Activated CD8-positive, alpha-beta T cell treated with anti-CD3 and anti-CD28 coated beads, Interleukin-2, amount 10 ng/mL, durations not matched to agents 7 days and 5 days (primary cell): ENCODE data around the gene COL21A1. TPM values are rescaled to one million over a fixed set of nuclear protein-coding genes. Genes with fewer than 3 reads are reported as not detected.

Experiments
- ATAC-seq: fragments of 150-1000 bp; cut with Tn5 transposase; one replicate; pipeline ENCODE4 v1.10.0; 2021; ENCODE audit warnings: moderate library complexity
- CTCF ChIA-PET: fragments of 350-600 bp; sonication (Branson Sonifier 250); formaldehyde crosslinking; loops from one replicate; lab custom pipeline; 2021; ENCODE audit warnings: antibody characterized with exemption; lab: Charles Lee
- POLR2A ChIA-PET: fragments of 350-600 bp; sonication (Branson Sonifier 250); formaldehyde crosslinking; loops from one replicate; lab custom pipeline; 2021; ENCODE audit warnings: antibody characterized with exemption; lab: Charles Lee
- DNase-seq: peaks from one replicate; pipeline ENCODE4 v3.0.0-alpha.2; 2020
- H3K27ac Mint-ChIP-seq: one replicate; pipeline ENCODE4 v1.8.0; 2021; ENCODE audit warnings: mild to moderate bottlenecking, mixed read lengths
- H3K27me3 Mint-ChIP-seq: one replicate; pipeline ENCODE4 v1.8.0; 2021; ENCODE audit warnings: low read depth, mixed read lengths
- H3K36me3 Mint-ChIP-seq: one replicate; pipeline ENCODE4 v1.8.0; 2021; ENCODE audit warnings: low read depth, mixed read lengths
- H3K4me1 Mint-ChIP-seq: one replicate; pipeline ENCODE4 v1.8.0; 2021; ENCODE audit warnings: low read depth, mixed read lengths
- H3K4me3 Mint-ChIP-seq: one replicate; pipeline ENCODE4 v1.8.0; 2021; ENCODE audit warnings: mild to moderate bottlenecking, mixed read lengths
- H3K9me3 Mint-ChIP-seq: one replicate; pipeline ENCODE4 v1.8.0; 2022; ENCODE audit warnings: mixed read lengths; ENCODE audit not compliant: insufficient read depth
- total RNA-seq, 2 experiments: library from RNA; stranded (reverse); gene quantifications; one replicate each; pipeline ENCODE4 v1.2.3, GENCODE V29; 2021

COL21A1 gene
- total RNA-seq, 2 experiments from 2014 or later, result not detected

GRCh38 chr6:56162081-56162480, 85.3 kb downstream of the COL21A1 start:
- CTCF ChIA-PET, result no interaction called here
- POLR2A ChIA-PET, result no interaction called here
- Mint-ChIP-seq H3K27ac (no peak overlapping the region), H3K36me3 (no peaks in the 10 kb centered on the region), H3K27me3 (no peaks in the 10 kb centered on the region), H3K4me3 (no peak overlapping the region), H3K4me1 (no peaks in the 10 kb centered on the region), H3K9me3 (no peaks in the 10 kb centered on the region)
- ATAC-seq (no peak), DNase-seq (no peak)

DNA sequence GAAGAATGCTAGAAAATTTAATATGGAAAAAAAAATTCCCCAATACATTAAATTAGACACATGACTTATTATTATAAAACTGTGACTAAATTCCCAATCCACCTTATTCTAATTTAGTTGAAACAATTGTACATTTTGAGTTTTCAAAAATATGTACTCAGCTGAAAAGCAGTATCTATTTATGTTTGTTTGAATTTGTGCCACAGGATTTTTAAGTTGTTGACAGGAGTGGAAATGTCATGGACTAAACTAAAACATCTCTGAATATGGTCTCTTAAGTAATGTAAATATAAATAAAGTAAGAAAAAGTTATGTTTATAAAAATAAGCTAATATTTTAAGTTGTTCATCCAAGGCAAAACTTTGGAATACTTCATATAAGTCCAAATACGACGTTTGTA, 86.9 kb downstream of the COL21A1 start:
- Mint-ChIP-seq H3K36me3 (no peaks in the 10 kb centered on the region), H3K27me3 (no peaks in the 10 kb centered on the region), H3K9me3 (no peaks in the 10 kb centered on the region), H3K27ac (no peak overlapping the region), H3K4me1 (no peaks in the 10 kb centered on the region), H3K4me3 (no peak overlapping the region)
- ATAC-seq (no peak), DNase-seq (no peak)
- CTCF ChIA-PET, result no interaction called here
- POLR2A ChIA-PET, result no interaction called here

- Mint-ChIP-seq H3K27ac (no peak overlapping the region), H3K4me3 (no peak overlapping the region), H3K9me3 (no peaks in the 10 kb centered on the region), H3K27me3 (no peaks in the 10 kb centered on the region), H3K4me1 (no peaks in the 10 kb centered on the region), H3K36me3 (no peaks in the 10 kb centered on the region)
- ChIA-PET POLR2A (no interaction called here), CTCF (no interaction called here)
- ATAC-seq (no peak), DNase-seq (no peak)
Observed at GRCh38 chr6:56158571-56158970, 88.8 kb downstream of the COL21A1 start.

DNA sequence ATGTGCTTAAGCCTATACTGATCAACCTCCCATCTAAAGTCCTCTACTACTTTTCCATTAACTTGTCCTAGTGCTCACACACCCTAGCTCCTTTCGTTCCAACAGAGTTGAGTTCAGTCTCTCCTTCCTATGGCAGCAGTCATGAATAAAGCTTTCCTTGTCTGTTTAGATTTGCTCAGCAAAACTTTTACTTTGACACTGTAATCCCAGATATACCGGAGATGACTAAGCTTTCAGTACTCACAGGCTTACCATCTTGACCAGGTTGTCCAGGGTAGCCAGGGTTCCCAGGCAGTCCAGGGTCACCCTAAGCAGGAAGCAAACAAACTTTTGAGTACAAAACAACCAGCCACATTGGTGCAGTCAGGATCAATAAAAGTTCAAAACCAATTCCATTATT, 90.7 kb downstream of the COL21A1 start:
- Mint-ChIP-seq H3K27me3 (no peaks in the 10 kb centered on the region), H3K36me3 (no peaks in the 10 kb centered on the region), H3K9me3 (no peaks in the 10 kb centered on the region), H3K4me1 (no peaks in the 10 kb centered on the region), H3K4me3 (no peak overlapping the region), H3K27ac (no peak overlapping the region)
- ATAC-seq, result no peak
- no peak for DNase-seq
- ChIA-PET POLR2A (no interaction called here), CTCF (no interaction called here)

DNA sequence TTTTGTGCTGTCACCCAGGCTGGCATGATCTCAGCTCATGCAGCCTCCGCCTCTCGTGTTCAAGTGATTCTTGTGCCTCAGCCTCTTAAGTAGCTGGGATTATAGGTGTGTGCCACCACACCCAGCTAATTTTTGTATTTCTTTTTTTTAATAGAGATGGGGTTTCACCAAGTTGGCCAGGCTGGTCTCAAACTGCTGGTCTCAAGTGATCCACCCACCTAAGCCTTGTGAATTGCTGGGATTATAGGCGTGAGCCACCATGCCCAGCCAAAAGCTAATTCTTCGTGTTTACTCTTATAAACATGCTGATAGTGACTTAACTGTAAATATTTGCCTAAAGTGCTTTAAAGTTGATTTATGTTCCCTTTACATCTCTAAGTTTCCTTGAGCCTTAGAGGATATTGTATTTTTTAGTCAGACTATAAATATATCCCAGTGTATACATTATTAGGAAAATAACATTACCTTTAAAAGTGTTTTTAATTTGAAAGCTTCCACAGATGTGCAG, 91.7 kb downstream of the COL21A1 start:
- H3K4me1 Mint-ChIP-seq, result no peaks in the 10 kb centered on the region
- ChIA-PET CTCF (no interaction called here), POLR2A (no interaction called here)
- no peak overlapping the region for H3K27ac Mint-ChIP-seq
- no peak overlapping the region for H3K4me3 Mint-ChIP-seq
- H3K27me3 Mint-ChIP-seq, result no peaks in the 10 kb centered on the region
- no peak for ATAC-seq
- H3K36me3 Mint-ChIP-seq, result no peaks in the 10 kb centered on the region
- no peaks in the 10 kb centered on the region for H3K9me3 Mint-ChIP-seq
- no peak for DNase-seq

GRCh38 chr6:56154076-56154475, 93.3 kb downstream of the COL21A1 start:
- H3K9me3 Mint-ChIP-seq, result peaks cover 5% of the 10 kb centered on the region
- CTCF ChIA-PET, result no interaction called here
- DNase-seq (no peak), ATAC-seq (no peak)
- no peaks in the 10 kb centered on the region for H3K27me3 Mint-ChIP-seq
- no peak overlapping the region for H3K4me3 Mint-ChIP-seq
- H3K4me1 Mint-ChIP-seq, result no peaks in the 10 kb centered on the region
- no peaks in the 10 kb centered on the region for H3K36me3 Mint-ChIP-seq
- H3K27ac Mint-ChIP-seq, result no peak overlapping the region
- POLR2A ChIA-PET, result no interaction called here

- H3K4me1 Mint-ChIP-seq, result no peaks in the 10 kb centered on the region
- no peak overlapping the region for H3K27ac Mint-ChIP-seq
- ATAC-seq (no peak), DNase-seq (no peak)
- ChIA-PET CTCF (no interaction called here), POLR2A (no interaction called here)
- no peak overlapping the region for H3K4me3 Mint-ChIP-seq
- H3K36me3 Mint-ChIP-seq, result no peaks in the 10 kb centered on the region
- H3K9me3 Mint-ChIP-seq, result peaks cover 5% of the 10 kb centered on the region
- no peaks in the 10 kb centered on the region for H3K27me3 Mint-ChIP-seq
Observed at GRCh38 chr6:56152611-56153010, 94.8 kb downstream of the COL21A1 start.

GRCh38 chr6:56151609-56152224, 95.7 kb downstream of the COL21A1 start:
- no peak for DNase-seq
- Mint-ChIP-seq H3K27ac (no peak overlapping the region), H3K36me3 (no peaks in the 10 kb centered on the region), H3K4me3 (no peak overlapping the region), H3K9me3 (peaks cover 5% of the 10 kb centered on the region), H3K4me1 (no peaks in the 10 kb centered on the region), H3K27me3 (no peaks in the 10 kb centered on the region)
- ChIA-PET POLR2A (no interaction called here), CTCF (no interaction called here)
- no peak for ATAC-seq

- H3K4me3 Mint-ChIP-seq, result no peak overlapping the region
- no peak overlapping the region for H3K27ac Mint-ChIP-seq
- no peaks in the 10 kb centered on the region for H3K27me3 Mint-ChIP-seq
- H3K9me3 Mint-ChIP-seq, result peaks cover 11% of the 10 kb centered on the region
- DNase-seq, result no peak
- ChIA-PET POLR2A (no interaction called here), CTCF (no interaction called here)
- H3K36me3 Mint-ChIP-seq, result no peaks in the 10 kb centered on the region
- no peaks in the 10 kb centered on the region for H3K4me1 Mint-ChIP-seq
- no peak for ATAC-seq
Observed at GRCh38 chr6:56148488-56149186, 98.7 kb downstream of the COL21A1 start.

DNA sequence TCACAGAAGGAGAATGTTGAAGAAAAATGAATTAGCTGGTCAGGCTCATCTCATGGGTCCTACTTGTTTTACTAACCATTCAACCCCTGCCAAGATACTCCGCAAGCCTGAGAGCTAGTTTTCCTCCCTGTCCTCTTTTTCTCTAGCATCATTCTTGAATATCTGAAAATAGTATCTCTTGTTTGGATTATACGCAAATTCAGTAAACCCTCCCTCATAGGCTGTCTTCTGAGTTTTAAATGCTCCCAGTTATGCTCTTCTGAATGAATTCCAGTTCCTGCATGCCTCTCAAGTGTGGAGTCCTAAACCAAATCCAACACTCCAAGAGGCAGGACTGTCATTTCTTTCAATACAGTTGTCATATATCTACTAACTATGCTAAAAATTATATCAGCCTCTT, 99.6 kb downstream of the COL21A1 start:
- H3K36me3 Mint-ChIP-seq, result no peaks in the 10 kb centered on the region
- ATAC-seq (no peak), DNase-seq (no peak)
- no peaks in the 10 kb centered on the region for H3K4me1 Mint-ChIP-seq
- H3K4me3 Mint-ChIP-seq, result no peak overlapping the region
- peaks cover 11% of the 10 kb centered on the region for H3K9me3 Mint-ChIP-seq
- POLR2A ChIA-PET, result no interaction called here
- CTCF ChIA-PET, result no interaction called here
- H3K27me3 Mint-ChIP-seq, result no peaks in the 10 kb centered on the region
- H3K27ac Mint-ChIP-seq, result no peak overlapping the region

DNA sequence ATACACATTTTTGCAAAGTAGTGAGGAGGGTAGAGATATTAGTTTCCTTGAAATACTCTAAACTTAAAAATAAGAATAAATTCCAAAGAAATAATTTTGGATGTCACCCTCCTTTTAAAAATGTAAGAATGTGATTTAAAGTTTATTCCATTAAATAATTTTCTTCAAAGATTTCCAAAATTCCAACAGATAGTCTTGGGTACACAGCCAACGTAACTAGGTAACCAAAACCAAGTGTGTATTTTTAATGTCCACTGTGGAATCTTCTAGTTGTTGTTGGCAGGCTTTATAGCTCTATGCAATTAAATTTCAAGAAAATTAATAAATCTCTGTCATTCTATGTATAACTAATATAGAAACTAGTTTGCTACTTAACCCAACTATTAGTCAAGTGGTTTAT, 101.3 kb downstream of the COL21A1 start:
- ChIA-PET POLR2A (no interaction called here), CTCF (no interaction called here)
- Mint-ChIP-seq H3K4me3 (no peak overlapping the region), H3K4me1 (no peaks in the 10 kb centered on the region), H3K27me3 (no peaks in the 10 kb centered on the region), H3K27ac (no peak overlapping the region), H3K9me3 (peaks cover 11% of the 10 kb centered on the region), H3K36me3 (no peaks in the 10 kb centered on the region)
- no peak for ATAC-seq
- DNase-seq, result no peak

GRCh38 chr6:56145616-56146015, 101.8 kb downstream of the COL21A1 start:
- DNase-seq (no peak), ATAC-seq (no peak)
- CTCF ChIA-PET, result no interaction called here
- POLR2A ChIA-PET, result no interaction called here
- H3K9me3 Mint-ChIP-seq, result peaks cover 11% of the 10 kb centered on the region
- no peak overlapping the region for H3K27ac Mint-ChIP-seq
- no peaks in the 10 kb centered on the region for H3K27me3 Mint-ChIP-seq
- no peaks in the 10 kb centered on the region for H3K36me3 Mint-ChIP-seq
- no peaks in the 10 kb centered on the region for H3K4me1 Mint-ChIP-seq
- no peak overlapping the region for H3K4me3 Mint-ChIP-seq
